Measurements from ENCODE around the gene SYT11.
"Not testable (repeated sequence)": the region's sequence is repeated elsewhere in the genome, so short reads cannot be mapped to it uniquely, and the experiment has no call there.

The SYT11 gene

GRCh38 chr1:155918660-155919059, 59.3 kb downstream of the SYT11 start:
- no peak for TF ChIP-seq CTCF (IDR thresholded peaks at IDR 0.05; ENCODE audit: low read depth, low read length, missing control alignments)
- H3K4me3 ChIP-seq (ENCODE audit: low read depth, low read length): no peak overlapping the region
- in situ Hi-C loops (cut with HindIII; ENCODE audit: low sequenced_read_pairs): no loop called here
- DNase-seq (ENCODE audit: low read depth): no peak

- DNase-seq (ENCODE audit: low read depth): no peak
- in situ Hi-C loops (cut with HindIII; ENCODE audit: low sequenced_read_pairs): no loop called here
- TF ChIP-seq CTCF (IDR thresholded peaks at IDR 0.05; ENCODE audit: low read depth, low read length, missing control alignments): no peak
- H3K4me3 ChIP-seq (ENCODE audit: low read depth, low read length): no peak overlapping the region
Measured at GRCh38 chr1:155919801-155920200, 60.4 kb downstream of the SYT11 start.

- H3K4me3 ChIP-seq (ENCODE audit: low read depth, low read length): no peak overlapping the region
- no peak for TF ChIP-seq CTCF (IDR thresholded peaks at IDR 0.05; ENCODE audit: low read depth, low read length, missing control alignments)
- no peak for DNase-seq (ENCODE audit: low read depth)
- in situ Hi-C loops (cut with HindIII; ENCODE audit: low sequenced_read_pairs): no loop called here
Measured at GRCh38 chr1:155920717-155921116, 61.4 kb downstream of the SYT11 start.

- no peak for TF ChIP-seq CTCF (IDR thresholded peaks at IDR 0.05; ENCODE audit: low read depth, low read length, missing control alignments)
- no peak overlapping the region for H3K4me3 ChIP-seq (ENCODE audit: low read depth, low read length)
- in situ Hi-C loops (cut with HindIII; ENCODE audit: low sequenced_read_pairs): no loop called here
- DNase-seq (ENCODE audit: low read depth): no peak
Measured at GRCh38 chr1:155925506-155925905, 66.1 kb downstream of the SYT11 start.

GRCh38 chr1:155929057-155929456, 69.7 kb downstream of the SYT11 start:
- no peak for DNase-seq (ENCODE audit: low read depth)
- in situ Hi-C loops (cut with HindIII; ENCODE audit: low sequenced_read_pairs): no loop called here
- no peak for TF ChIP-seq CTCF (IDR thresholded peaks at IDR 0.05; ENCODE audit: low read depth, low read length, missing control alignments)
- no peak overlapping the region for H3K4me3 ChIP-seq (ENCODE audit: low read depth, low read length)

GRCh38 chr1:155930725-155931124, 71.4 kb downstream of the SYT11 start:
- H3K4me3 ChIP-seq (ENCODE audit: low read depth, low read length); in situ Hi-C loops (cut with HindIII; ENCODE audit: low sequenced_read_pairs); DNase-seq (ENCODE audit: low read depth): not testable (repeated sequence)

GRCh38 chr1:155931332-155932038, 72.1 kb downstream of the SYT11 start:
- in situ Hi-C loops (cut with HindIII; ENCODE audit: low sequenced_read_pairs): no loop called here
- no peak for TF ChIP-seq CTCF (IDR thresholded peaks at IDR 0.05; ENCODE audit: low read depth, low read length, missing control alignments)
- DNase-seq (ENCODE audit: low read depth): no peak
- no peak overlapping the region for H3K4me3 ChIP-seq (ENCODE audit: low read depth, low read length)

Measured in astrocyte of the cerebellum (primary cell).